Measurements from ENCODE around the gene TOR1A.
A peak's percentile ranks its signal among the peaks of the same experiment; 100 is the strongest.

Gene TOR1A

GRCh38 chr9:129853614-129854013, 29.7 kb upstream of the TOR1A start:
- DNase-seq (ENCODE audit: low read depth in 2 of 3, low spot score in 1 of 3) = no peak

GRCh38 chr9:129852579-129852978, 28.6 kb upstream of the TOR1A start:
- no peak for DNase-seq (ENCODE audit: low read depth in 2 of 3, low spot score in 1 of 3)

GRCh38 chr9:129851821-129852220, 27.9 kb upstream of the TOR1A start:
- DNase-seq (ENCODE audit: low read depth in 2 of 3, low spot score in 1 of 3) = no peak

GRCh38 chr9:129850821-129851550, 27.1 kb upstream of the TOR1A start:
- DNase-seq (ENCODE audit: low read depth in 2 of 3, low spot score in 1 of 3) = no peak

- DNase-seq (ENCODE audit: low read depth in 2 of 3, low spot score in 1 of 3) = no peak
Measured at GRCh38 chr9:129849901-129850300, 26.0 kb upstream of the TOR1A start.

- no peak for DNase-seq (ENCODE audit: low read depth in 2 of 3, low spot score in 1 of 3)
Measured at GRCh38 chr9:129848712-129849441, 24.9 kb upstream of the TOR1A start.

- no peak for DNase-seq (ENCODE audit: low read depth in 2 of 3, low spot score in 1 of 3)
Measured at GRCh38 chr9:129845373-129845772, 21.4 kb upstream of the TOR1A start.

- no peak for DNase-seq (ENCODE audit: low read depth in 2 of 3, low spot score in 1 of 3)
Measured at GRCh38 chr9:129841071-129841470, 17.1 kb upstream of the TOR1A start.

GRCh38 chr9:129840034-129840433, 16.1 kb upstream of the TOR1A start:
- DNase-seq (ENCODE audit: low read depth in 2 of 3, low spot score in 1 of 3) = no peak

- no peak for DNase-seq (ENCODE audit: low read depth in 2 of 3, low spot score in 1 of 3)
Measured at GRCh38 chr9:129839324-129840023, 15.5 kb upstream of the TOR1A start.

GRCh38 chr9:129838707-129839259, 14.8 kb upstream of the TOR1A start:
- peak in 2 of 3 donors; percentile 31 to 52 for DNase-seq (ENCODE audit: low read depth in 2 of 3, low spot score in 1 of 3)

- peak in 2 of 3 donors; percentile 9 to 20 for DNase-seq (ENCODE audit: low read depth in 2 of 3, low spot score in 1 of 3)
Measured at GRCh38 chr9:129836311-129837007, 12.5 kb upstream of the TOR1A start.

- DNase-seq (ENCODE audit: low read depth in 2 of 3, low spot score in 1 of 3) = no peak
Measured at GRCh38 chr9:129835860-129836223, 11.9 kb upstream of the TOR1A start.

GRCh38 chr9:129835128-129835859, 11.4 kb upstream of the TOR1A start, which contains the start of the genes C9orf78 and USP20:
Gene C9orf78, minus strand, starts transcription at chr9:129835275. Its CDS starts 54 bp downstream, at chr9:129835221.
Gene USP20, plus strand, starts transcription at chr9:129835458. Its CDS starts 17,098 bp downstream, at chr9:129852556.
- peak; percentile 91 to 98 (median 91) for DNase-seq (ENCODE audit: low read depth in 2 of 3, low spot score in 1 of 3)

GRCh38 chr9:129834489-129835127, 10.7 kb upstream of the TOR1A start:
- DNase-seq (ENCODE audit: low read depth in 2 of 3, low spot score in 1 of 3) = peak in 1 of 3 donors; percentile 22

GRCh38 chr9:129832982-129833381, 9.0 kb upstream of the TOR1A start:
- no peak for DNase-seq (ENCODE audit: low read depth in 2 of 3, low spot score in 1 of 3)

- no peak for DNase-seq (ENCODE audit: low read depth in 2 of 3, low spot score in 1 of 3)
Measured at GRCh38 chr9:129828969-129829368, 5.0 kb upstream of the TOR1A start.

- no peak for DNase-seq (ENCODE audit: low read depth in 2 of 3, low spot score in 1 of 3)
Measured at GRCh38 chr9:129828051-129828450, 4.1 kb upstream of the TOR1A start.

- no peak for DNase-seq (ENCODE audit: low read depth in 2 of 3, low spot score in 1 of 3)
Measured at GRCh38 chr9:129826759-129827158, 2.8 kb upstream of the TOR1A start.

GRCh38 chr9:129826344-129826743, 2.4 kb upstream of the TOR1A start:
- DNase-seq (ENCODE audit: low read depth in 2 of 3, low spot score in 1 of 3) = no peak

Data from stimulated activated CD4-positive, alpha-beta T cell treated with anti-CD3 and anti-CD28 coated beads, Interleukin-12 subunit alpha, Interleukin-12 subunit beta, amount 100 ng/mL, for 48 hours (primary cell).